GM19395 (cell line): ENCODE data around the gene KRTCAP2.

ENCODE experiments used
- ATAC-seq: cut with Tn5 transposase; IDR thresholded peaks from one replicate; pipeline ENCODE4 v1.9.1; 2021; ENCODE audit warnings: mild to moderate bottlenecking, moderate library complexity; ENCODE audit not compliant: unreplicated experiment

KRTCAP2 gene

DNA sequence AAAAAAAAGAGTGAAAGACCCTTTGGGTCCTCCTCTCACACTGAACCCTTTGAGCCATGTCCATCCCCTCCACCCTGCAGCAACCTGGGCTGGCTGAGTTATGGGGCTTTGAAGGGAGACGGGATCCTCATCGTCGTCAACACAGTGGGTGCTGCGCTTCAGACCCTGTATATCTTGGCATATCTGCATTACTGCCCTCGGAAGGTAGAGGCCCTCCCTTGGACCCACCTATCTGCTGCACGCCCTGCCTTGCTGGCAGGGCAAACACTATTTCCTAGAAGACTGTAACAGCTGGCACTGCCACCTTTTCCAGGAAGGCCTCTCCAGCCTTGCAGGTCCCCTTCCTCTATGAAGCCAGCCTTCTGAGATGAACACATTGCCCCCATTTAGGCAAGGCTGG is 36.4 kb downstream of the KRTCAP2 start:
- no peak for ATAC-seq

DNA sequence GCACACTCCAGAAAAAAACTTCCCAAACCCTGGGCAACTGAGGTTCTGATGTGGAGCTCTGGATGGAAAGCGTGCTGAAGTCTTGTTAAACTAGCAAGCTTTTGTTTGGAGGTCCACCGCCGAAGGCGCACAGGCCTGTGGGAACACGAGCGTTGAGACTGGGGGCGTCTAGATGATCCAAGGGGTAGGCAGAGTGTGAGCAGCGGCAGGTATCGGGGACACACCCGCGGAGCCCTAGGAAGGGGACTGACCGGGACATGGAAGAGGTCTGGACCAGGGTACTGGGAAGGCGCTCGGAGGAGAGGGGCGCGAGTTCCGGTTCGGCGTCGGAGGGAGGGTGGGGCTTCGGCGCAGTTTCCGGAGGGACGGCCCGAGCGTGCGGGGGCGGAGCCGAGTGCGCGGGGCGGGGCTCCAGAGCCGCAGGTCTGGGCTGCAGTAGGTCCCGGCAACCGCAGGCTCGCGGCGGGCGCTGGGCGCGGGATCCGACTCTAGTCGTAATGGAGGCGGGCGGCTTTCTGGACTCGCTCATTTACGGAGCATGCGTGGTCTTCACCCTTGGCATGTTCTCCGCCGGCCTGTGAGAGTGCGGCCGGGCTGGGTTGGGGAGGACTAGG is 37.6 kb downstream of the KRTCAP2 start, which contains the start of gene SLC50A1:
TSS of gene SLC50A1 (plus strand) at position 438 of the 614 bp plus-strand sequence. CDS start at position 498, 60 bp downstream.
- peak; percentile 75 for ATAC-seq

DNA sequence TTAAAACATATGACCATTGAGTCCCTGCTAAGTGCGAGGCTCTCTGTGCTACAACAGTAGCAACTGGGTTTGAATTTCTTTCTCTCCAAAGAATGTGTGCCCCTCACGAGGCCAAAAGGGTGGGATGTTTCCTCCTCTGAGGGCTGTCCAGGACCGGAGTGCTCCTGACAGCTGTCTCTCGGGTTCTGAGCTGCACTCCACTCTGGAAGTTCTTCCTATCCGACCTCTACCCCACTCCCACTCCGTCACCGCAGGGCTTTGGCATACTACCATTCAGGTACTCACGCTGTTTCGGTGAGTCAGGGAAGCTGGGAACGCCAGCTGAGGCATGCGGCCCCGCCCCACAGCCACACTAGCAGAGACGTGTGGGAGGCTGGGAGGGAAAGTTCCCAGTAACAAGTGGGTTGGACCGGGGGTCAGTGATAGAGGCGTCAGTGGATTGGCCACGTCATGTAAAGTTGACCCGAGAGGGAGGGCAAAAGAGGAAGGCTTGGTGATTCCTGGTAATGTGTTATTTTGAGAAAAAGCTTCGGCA is 38.2 kb downstream of the KRTCAP2 start:
- no peak for ATAC-seq

DNA sequence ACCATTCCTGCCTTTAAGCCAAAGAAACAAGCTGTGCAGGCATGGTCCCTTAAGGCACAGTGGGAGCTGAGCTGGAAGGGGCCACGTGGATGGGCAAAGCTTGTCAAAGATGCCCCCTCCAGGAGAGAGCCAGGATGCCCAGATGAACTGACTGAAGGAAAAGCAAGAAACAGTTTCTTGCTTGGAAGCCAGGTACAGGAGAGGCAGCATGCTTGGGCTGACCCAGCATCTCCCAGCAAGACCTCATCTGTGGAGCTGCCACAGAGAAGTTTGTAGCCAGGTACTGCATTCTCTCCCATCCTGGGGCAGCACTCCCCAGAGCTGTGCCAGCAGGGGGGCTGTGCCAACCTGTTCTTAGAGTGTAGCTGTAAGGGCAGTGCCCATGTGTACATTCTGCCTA is 38.8 kb downstream of the KRTCAP2 start:
- ATAC-seq, result no peak

DNA sequence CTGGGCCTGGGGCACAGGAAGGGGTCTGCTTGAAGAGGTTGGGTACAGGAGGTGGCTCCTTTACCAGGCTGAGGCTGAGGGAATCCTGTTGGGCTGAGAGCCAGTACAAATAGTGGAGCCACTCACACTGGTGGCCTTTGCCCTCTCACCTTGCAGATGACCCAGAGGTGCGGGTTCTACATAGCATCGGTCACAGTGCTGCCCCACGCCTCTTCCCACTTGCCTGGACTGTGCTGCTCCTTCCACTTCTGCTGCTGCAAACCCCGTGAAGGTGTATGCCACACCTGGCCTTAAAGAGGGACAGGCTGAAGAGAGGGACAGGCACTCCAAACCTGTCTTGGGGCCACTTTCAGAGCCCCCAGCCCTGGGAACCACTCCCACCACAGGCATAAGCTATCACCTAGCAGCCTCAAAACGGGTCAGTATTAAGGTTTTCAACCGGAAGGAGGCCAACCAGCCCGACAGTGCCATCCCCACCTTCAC is 39.3 kb downstream of the KRTCAP2 start:
- ATAC-seq, result no peak

DNA sequence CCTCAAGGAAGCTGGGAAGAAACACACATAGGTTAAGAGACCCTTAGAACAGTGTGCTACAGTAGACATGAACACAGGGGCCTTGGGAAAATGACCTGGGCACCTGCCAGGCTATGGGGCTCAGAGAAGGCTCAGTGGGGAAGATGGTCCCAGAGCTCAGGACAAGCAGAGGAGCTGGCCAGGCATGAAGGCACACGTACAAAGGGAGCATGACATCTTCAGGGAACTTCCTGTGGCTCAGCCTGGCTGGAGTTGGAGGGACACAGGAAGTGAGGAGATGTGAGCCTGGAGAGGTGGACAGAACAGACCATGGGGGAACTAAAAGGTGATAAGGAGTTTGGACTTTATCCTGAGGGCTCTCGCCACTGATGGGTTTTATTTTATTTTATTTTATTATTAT is 41.2 kb downstream of the KRTCAP2 start:
- ATAC-seq, result no peak

DNA sequence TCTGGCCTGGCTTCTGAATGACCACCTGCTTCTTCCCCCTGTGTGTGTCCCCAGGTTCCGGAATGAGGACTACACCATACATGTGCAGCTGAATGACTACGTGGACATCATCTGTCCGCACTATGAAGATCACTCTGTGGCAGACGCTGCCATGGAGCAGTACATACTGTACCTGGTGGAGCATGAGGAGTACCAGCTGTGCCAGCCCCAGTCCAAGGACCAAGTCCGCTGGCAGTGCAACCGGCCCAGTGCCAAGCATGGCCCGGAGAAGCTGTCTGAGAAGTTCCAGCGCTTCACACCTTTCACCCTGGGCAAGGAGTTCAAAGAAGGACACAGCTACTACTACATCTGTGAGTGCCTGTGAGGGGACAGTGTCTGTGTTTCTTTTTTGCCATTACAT is 41.8 kb downstream of the KRTCAP2 start:
- no peak for ATAC-seq

DNA sequence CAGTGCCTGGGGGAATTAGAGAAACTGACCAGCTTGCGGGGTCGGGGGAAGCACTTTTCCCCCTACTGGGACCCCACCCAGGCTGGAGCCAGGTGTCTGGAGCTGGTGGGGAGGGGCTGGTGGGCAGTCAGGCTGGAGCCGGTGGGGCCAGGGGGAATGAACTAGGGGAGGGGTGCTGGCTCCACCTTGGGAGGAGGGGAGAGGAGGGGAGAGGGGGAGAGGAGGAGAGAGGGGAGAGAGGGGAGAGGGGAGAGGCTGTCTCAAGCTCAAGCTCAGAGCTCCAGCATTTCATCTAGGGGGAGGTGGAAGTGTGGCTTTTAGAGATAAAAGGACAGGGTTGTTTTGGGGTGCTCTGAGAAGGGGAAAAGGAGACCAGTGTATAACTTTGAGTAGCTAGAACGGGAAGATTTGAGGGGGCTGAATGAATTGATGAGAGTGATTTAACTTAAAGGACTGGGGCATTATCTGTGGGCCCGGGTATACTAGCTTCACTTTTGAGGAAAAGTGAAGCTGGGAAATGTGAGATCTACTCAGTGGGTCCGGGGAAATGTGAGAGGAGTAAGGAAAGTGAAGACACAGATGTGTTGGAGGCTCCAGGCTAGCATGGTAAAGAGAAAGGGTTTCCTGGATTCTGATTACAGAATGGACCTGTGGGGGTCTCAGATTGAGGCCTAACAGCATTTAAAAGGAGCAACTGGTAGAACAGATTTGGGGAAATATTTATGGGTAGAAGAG is 42.7 kb downstream of the KRTCAP2 start:
- no peak for ATAC-seq

DNA sequence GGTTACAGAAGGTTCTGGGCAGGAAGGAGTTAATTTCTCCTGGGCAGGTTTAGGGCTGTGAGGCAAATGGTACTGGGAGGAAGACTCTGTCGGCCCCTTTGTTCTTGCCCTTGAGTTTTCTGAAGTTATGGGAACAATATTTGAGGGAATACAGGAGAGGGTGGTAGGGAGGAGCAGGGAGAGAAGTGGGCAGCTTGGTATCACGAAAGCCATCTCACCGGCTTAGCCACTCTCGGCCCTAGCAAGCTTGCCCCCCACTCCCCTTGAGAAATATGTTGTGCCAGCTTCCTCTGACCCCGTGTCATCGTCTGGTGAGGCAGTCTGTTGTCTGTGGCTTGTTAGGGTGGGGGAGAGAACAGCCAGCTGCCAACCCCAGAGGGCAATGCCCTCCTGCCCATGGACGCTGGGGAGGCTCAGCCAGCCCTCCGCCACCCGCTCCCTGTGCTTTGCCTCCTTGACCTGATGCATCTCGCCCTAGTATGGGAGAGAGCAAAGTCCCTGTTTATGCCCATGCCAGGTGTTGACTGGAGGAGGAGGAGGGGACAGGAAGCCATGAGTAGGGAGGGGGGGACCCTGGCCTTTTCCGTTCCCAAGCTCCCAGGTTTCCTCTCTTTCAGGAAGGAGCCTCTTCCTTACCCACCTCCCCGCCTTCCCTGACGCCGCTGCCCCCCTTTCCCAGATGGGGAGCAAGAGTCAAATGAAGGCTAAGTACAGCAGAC is 44.2 kb downstream of the KRTCAP2 start:
- ATAC-seq, result no peak

DNA sequence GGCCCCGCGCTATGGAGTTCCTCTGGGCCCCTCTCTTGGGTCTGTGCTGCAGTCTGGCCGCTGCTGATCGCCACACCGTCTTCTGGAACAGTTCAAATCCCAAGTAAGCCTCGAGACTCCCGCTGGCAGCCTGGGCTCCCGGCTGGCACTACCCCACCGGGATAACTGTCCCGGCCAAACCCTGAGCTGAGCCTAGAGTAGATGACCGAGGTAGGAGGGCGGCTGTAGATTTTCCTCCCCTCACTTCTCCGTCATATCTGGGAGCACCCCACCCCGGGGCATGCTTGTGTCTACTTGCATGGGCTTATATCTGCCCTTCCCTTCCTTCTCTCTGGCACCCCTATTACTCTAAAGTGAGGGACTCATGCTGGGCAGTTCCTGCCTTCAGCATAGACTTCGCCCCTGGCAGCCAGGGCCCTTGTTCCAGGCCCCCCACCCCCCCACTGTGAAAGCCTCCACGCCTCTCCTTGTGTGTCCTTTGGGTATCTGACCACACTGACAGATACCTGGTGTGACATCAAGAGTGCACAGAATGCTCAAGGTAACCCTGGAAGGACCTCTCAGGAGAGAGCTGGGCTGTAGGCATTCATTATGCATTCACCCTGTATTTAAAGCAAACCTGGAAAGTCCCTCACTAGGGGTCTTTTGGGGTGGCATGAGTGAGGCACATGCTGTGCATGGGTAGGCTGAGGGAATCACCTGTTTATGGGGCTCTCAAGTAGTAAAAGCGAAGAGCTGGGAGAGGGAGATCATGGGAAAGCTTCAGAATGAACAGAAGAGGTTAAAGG is 44.9 kb downstream of the KRTCAP2 start:
- no peak for ATAC-seq

DNA sequence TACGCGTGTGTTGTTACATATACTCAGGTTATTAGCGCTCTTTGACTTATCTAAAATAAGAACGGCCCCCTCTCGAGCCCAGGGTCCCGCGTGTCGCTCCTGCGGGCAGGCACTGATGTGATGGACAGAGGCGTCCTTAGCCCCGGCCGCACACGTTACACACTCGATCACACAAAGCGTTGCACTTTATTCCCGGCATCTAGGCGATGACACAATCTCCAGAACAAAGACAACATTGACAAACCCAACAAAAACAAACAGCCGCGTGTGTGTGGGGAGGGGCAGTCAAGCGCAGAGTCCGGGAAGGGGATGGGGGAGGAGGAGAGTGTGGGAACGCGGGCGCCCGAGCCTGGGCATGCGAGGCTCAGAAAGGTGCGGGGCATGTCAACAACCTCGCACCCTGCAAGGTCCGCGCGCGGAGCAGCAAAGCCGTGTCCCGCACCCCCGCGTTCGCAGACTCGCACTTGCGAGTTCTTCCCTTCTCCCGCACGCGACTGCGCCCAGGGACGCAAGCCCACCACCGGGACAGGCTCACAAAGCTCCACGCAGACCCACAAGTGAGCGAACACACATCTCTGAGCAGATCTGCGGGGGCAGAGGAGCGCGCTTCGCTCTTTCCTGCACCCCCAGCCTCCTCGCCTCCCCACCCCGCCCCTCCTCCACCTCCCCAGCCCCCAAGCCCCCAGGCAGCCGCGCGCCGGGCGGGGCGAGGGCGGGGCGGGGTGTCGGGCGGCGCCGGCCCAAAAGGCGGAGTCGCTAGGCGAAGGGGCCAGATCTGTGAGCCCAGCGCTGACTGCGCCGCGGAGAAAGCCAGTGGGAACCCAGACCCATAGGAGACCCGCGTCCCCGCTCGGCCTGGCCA is 45.8 kb downstream of the KRTCAP2 start, which contains the start of gene EFNA1:
TSS of gene EFNA1 (plus strand) at position 772 of the 862 bp plus-strand sequence. CDS start 102 bp downstream, outside the sequence.
- ATAC-seq, result no peak

DNA sequence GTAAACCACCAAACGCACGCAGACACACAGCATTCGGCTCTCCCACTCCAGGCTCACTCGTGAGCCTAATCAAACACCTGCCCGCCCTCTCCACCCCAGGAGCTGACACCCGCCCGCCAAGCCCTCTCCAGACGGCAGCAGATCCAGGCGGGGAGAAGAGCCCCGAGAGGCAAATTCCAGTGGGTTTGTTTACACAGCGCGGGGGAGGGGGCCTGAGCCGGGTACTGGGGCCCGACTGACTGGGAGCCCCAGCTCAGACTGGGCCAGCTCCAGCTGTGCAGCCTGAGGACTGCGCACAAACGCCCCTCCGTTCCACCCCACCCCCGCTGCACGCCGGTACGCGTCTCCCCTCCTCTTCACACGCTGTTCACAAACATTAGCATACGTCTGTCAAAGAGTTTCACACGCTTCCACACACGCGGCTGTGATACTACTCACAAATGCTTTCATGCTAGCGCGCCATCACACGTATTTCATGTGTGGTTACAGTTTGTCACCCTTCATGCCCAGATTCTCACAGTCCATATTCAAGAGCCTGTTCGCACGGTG is 46.5 kb downstream of the KRTCAP2 start:
- no peak for ATAC-seq

DNA sequence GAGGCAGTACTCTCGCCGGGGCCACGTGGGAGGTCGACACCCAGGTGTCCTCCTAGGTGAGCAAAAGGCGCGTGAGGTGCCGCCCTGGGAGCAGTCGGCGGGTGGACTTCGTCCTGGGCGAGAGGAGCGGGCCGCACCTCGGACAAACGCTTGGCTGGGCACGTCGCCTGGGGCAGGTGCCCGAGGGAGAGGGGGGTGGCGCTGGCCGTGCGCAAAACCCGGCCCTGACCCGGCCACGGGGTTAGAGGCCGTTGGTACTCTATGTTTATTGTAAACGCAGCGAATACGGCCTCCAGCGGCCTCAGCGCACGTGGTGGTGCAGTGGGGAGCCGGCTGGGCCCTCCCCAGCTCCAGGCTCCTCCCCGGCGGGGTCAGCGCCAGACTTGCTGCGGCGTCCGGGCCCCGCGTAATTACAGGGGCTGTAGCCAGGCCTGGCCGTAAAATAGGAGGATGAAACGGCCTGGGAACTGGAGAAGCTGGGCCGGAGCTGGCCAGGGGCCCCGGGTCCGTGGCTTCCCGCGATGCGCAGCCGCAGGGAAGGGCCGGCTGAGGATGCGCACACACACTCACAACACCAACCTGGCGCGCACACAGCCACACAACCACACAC is 47.1 kb downstream of the KRTCAP2 start:
- ATAC-seq, result no peak

DNA sequence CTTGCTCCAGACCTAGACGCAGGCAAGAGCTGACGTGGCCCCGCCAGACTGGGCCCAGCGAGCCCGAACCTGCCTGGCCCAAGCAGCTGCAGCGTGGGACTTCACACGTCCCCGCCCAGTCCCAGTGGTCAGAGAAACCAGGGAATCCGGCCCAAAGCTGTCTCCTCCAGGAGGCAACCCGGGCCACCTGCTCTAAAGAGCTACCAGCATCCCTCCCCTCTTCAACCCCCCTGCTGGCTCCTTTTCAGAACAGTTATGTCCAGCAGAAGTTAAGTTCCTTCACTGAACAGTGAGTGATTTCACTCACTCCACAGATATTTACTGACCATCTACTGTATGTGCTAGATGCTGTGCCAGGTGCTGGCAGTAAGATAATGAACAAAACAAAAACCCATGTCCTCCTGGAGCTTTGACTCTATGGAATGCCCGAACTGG is 47.6 kb downstream of the KRTCAP2 start:
- no peak for ATAC-seq

DNA sequence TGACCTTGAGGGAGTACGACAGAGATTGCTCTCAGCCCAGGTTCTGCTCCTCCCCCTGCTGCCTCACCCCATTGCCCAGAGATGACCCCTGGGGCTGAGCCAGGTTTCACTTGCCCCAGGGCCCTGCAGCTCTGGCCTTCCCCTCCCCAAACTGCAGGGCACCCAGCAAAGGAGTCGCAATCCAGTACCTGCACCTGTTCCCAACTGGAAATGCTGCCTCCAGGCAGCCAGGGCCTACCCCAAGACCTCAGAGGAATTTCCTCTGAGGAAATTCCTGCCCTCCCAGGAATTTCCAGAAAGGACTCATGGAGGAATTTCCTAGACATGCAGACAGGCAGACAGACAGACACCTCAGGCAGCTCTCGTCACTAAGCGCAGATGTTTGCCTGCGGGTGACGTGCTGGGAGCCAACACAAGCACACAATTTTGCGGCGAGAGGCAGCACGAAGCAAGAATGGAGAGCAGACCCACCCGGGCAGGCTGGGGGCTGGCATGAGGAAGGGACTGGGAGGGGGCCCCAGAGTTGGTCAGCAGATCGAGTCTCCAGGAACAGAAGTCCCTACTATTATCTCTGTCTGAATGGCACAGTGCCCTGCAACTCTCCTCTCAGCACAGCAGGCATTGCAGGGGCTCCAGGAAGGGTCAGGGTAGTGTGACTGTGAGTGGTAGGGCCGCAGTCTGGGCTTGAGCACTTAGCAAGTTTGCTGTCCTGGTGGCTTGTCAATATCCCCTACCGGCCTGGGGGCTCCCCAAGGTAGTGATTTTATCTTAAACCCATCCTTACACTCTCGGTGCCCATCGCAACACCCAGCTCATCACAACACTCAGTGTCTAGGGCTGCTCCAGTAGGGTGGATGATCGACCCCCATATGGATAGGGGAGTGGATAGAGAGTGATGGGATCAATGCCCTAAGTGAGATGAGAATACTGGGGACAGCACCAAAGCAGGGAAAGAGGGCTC is 48.3 kb downstream of the KRTCAP2 start:
- no peak for ATAC-seq

DNA sequence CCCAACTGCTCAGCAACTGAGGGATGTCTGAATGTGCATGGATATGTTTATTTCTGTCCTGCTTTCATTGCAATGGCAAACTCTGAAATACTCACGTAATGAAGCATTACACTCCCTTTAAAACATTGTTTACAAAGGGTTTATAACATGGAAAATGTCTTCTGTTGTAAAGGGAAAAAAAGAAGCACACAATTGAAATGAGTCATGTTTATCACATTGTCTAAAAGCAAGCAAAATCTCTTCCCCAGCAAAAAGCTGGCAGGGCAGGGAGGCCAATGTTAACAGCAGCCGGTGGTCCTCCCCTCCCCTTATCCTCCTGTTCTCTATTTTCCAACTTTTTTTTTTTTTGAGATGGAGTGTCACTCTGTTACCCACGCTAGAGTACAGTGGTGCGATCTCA is 49.3 kb downstream of the KRTCAP2 start:
- ATAC-seq, result no peak

DNA sequence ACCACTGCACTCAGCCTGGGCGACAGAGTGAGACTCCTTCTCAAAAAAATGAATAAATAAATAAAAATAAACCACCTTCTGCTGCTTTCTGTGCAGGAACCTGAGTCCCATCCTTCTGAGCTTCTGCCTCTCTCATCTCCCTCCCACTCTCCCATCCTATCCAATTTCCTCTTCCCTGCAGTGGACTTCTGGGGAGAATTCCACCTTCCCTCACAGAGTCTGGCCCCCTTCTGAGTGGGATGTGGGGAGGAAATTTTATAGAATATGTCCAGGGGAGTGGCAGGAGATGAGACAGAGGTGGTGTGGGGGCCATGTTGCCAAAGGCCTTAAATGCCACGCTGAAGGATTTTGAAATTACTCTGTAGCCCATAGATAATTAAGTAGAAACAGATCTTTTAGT is 50.8 kb downstream of the KRTCAP2 start:
- ATAC-seq, result no peak

DNA sequence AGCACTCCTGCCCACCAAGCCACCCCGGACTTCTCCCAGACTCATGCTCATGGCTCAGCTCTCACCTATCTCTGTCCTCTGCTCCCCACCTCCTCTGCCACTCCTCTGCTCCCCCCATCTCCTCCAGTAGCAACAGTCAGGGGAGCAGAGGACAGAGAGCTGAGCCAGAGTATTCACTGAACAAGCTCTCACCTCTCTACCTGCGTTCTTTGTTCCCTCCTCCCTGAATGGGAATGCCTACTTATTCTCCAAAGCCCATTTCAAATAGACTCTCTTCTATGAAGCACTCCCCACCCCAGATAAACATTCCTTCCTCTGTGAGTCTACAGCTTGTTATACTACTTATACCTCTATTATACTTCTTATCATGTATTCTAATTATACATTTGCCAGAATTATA is 51.9 kb downstream of the KRTCAP2 start:
- no peak for ATAC-seq
